K562 (cell line): ENCODE data around the gene PEDS1. TPM values are rescaled to one million over a fixed set of nuclear protein-coding genes. Genes with fewer than 3 reads are reported as not detected.

Source experiments
- ADNP ChIP-seq: fragments of 200-800 bp; sonication (Bioruptor generic); IDR thresholded peaks from 2 replicates; pipeline ENCODE4 v1.6.1; 2016; ENCODE audit warnings: missing genetic modification characterization, missing compliant biosample characterization
- BCOR ChIP-seq: fragments of 450-650 bp; IDR thresholded peaks from 2 replicates; pipeline ENCODE4 v1.6.1; 2016
- CBX3 ChIP-seq, 2 experiments: IDR thresholded peaks; 1 replicate in 1 of 2; 2 replicates in 1 of 2; pipeline ENCODE4 v1.6.1; 2012; ENCODE audit warnings: inconsistent platforms in 2 of 2, low read length in 2 of 2, borderline replicate concordance in 1 of 2, control low read depth in 1 of 2
- CHD1 ChIP-seq: fragments of 200-600 bp; sonication (generic); IDR thresholded peaks from one replicate; pipeline ENCODE4 v1.6.1; 2012; ENCODE audit warnings: mild to moderate bottlenecking, moderate library complexity, low read length, inconsistent platforms
- ETV5 ChIP-seq: sonication (generic); formaldehyde crosslinking; IDR thresholded peaks from 2 replicates; pipeline ENCODE4 v1.4.0; 2020; ENCODE audit warnings: low read depth, mild to moderate bottlenecking, missing genetic modification reagents
- GABPB2 ChIP-seq: fragments of 250-450 bp; sonication (Bioruptor Pico); conservative IDR thresholded peaks from 2 replicates; pipeline ENCODE4 v1.5.1; 2021; ENCODE audit warnings: mild to moderate bottlenecking
- LEF1 ChIP-seq: fragments of 450-650 bp; IDR thresholded peaks from 2 replicates; pipeline ENCODE4 v1.6.1; 2016; ENCODE audit warnings: mild to moderate bottlenecking
- PHF20 ChIP-seq: fragments of 450-650 bp; IDR thresholded peaks from 2 replicates; pipeline ENCODE4 v1.6.1; 2018; ENCODE audit not compliant: partially characterized antibody
- POLR3A ChIP-seq: IDR thresholded peaks from 2 replicates; pipeline ENCODE4 v1.6.1; 2011; ENCODE audit warnings: borderline replicate concordance, mild to moderate bottlenecking, moderate library complexity; ENCODE audit not compliant: insufficient read length, insufficient read depth; ENCODE audit errors: extremely low read depth
- RCOR1 ChIP-seq, 2 experiments: IDR thresholded peaks; 2 replicates each; pipeline ENCODE4 v1.6.1; 2012; ENCODE audit warnings: low read depth in 2 of 2, low read length in 2 of 2, borderline replicate concordance in 1 of 2, improper control_type of control experiment in 1 of 2
- SMARCA5 ChIP-seq: fragments of 450-650 bp; IDR thresholded peaks from 2 replicates; pipeline ENCODE4 v1.6.1; 2016
- TOE1 ChIP-seq, 2 experiments: fragments of 450-650 bp in 1 of 2; sonication (generic) in 1 of 2; formaldehyde crosslinking in 1 of 2; IDR thresholded peaks; 2 replicates each; pipeline versions ENCODE4 v1.7.1 to v1.8.0; 2016 to 2022; ENCODE audit warnings: borderline replicate concordance in 2 of 2, mild to moderate bottlenecking in 2 of 2, antibody characterized with exemption in 1 of 2, inconsistent platforms in 1 of 2, low read depth in 1 of 2, missing genetic modification reagents in 1 of 2, moderate library complexity in 1 of 2
- ZFP36 ChIP-seq: fragments of 150-350 bp; IDR thresholded peaks from 2 replicates; pipeline ENCODE4 v1.6.1; 2018; ENCODE audit warnings: low read length, low read depth; ENCODE audit not compliant: partially characterized antibody
- ZNF121 ChIP-seq: sonication (generic); formaldehyde crosslinking; conservative IDR thresholded peaks from 2 replicates; pipeline ENCODE4 v1.8.0; 2022; ENCODE audit warnings: missing genetic modification reagents
- polyA plus RNA-seq, 8 experiments: library from polyadenylated mRNA; depleted of rRNA in 4 of 8; stranded (reverse) in 5 of 8; unstranded in 3 of 8; fragments of >200 nt; fragmentation: Nextera tagmentation in 2 of 8; fragmentation: Illumina TruSeq in 1 of 8; extraction: Ambion mirVana in 2 of 8; extraction: Trizol in 1 of 8; gene quantifications; 2 replicates each; pipeline versions ENCODE4 v1.2.1 to v1.2.3, GENCODE V29; 2011 to 2014; ENCODE audit warnings: inconsistent platforms in 1 of 8, missing spikeins in 1 of 8
- total RNA-seq, 7 experiments: library from RNA; depleted of rRNA in 6 of 7; stranded (reverse); fragments of >200 nt in 6 of 7; fragmentation: Illumina TruSeq in 2 of 7; extraction: Trizol in 2 of 7; gene quantifications; 2 replicates each; pipeline versions ENCODE4 v1.2.1 to v1.2.3, GENCODE V29; 2011 to 2021; ENCODE audit warnings: low replicate concordance in 1 of 7
- TF ChIP-seq, protein P1 (sequence below): IDR thresholded peaks from 2 replicates; pipeline ENCODE4 v1.6.1; 2014; ENCODE audit warnings: antibody characterized with exemption
- TF ChIP-seq, protein P2 (sequence below): fragments of 450-650 bp; formaldehyde crosslinking; IDR thresholded peaks from 2 replicates; pipeline ENCODE4 v1.4.0; 2022; ENCODE audit warnings: missing genetic modification characterization
- TF ChIP-seq, protein P3 (sequence below): sonication (generic); formaldehyde crosslinking; IDR thresholded peaks from 2 replicates; pipeline ENCODE4 v1.8.1; 2023; ENCODE audit warnings: missing genetic modification reagents, mild to moderate bottlenecking, borderline replicate concordance

The PEDS1 gene
- total and polyA plus RNA-seq, 9 of the 15 experiments (the other 6 are each of a cell fraction or from before 2014, with no cell fraction given), result 2.9 to 38.5 (median 24.2) TPM

DNA sequence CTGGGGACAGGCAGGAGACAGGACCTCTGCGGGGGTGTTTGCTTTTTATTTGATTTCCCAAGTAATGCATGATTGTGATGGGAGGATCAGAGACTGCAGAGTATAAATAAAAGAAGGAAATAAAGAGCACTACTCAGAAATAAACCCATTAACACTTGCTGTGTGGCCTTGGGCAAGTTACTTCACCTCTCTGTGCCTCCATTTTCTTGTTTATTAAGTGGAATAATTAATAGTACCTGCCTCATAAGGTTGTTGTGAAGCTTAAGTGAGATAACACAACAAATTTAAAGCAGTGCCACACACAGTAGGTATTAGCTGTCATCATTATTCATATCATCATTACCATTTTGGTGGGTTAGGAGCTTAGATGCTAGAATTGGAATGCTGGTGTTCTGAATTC, 45.2 kb upstream of the PEDS1 start (continued):
- no peak for TF ChIP-seq TOE1 (IDR thresholded peaks at IDR 0.05; ENCODE audit: borderline replicate concordance)
- no peak for TF ChIP-seq TOE1 (CRISPR knock-in tag; IDR thresholded peaks at IDR 0.05; ENCODE audit: borderline replicate concordance, low read depth)
- TF ChIP-seq, protein P1, sequence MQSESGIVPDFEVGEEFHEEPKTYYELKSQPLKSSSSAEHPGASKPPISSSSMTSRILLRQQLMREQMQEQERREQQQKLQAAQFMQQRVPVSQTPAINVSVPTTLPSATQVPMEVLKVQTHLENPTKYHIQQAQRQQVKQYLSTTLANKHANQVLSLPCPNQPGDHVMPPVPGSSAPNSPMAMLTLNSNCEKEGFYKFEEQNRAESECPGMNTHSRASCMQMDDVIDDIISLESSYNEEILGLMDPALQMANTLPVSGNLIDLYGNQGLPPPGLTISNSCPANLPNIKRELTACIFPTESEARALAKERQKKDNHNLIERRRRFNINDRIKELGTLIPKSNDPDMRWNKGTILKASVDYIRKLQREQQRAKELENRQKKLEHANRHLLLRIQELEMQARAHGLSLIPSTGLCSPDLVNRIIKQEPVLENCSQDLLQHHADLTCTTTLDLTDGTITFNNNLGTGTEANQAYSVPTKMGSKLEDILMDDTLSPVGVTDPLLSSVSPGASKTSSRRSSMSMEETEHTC, result no peak
- TF ChIP-seq, protein P2, sequence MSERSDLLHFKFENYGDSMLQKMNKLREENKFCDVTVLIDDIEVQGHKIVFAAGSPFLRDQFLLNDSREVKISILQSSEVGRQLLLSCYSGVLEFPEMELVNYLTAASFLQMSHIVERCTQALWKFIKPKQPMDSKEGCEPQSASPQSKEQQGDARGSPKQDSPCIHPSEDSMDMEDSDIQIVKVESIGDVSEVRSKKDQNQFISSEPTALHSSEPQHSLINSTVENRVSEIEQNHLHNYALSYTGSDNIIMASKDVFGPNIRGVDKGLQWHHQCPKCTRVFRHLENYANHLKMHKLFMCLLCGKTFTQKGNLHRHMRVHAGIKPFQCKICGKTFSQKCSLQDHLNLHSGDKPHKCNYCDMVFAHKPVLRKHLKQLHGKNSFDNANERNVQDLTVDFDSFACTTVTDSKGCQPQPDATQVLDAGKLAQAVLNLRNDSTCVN (CRISPR knock-in tag), result no peak
- TF ChIP-seq CBX3 (IDR thresholded peaks at IDR 0.05; ENCODE audit: borderline replicate concordance in 1 of 2, low read length in 2 of 2), result peak in 1 of 2 experiments; percentile 57; a peak in 1 of 3 replicates
- peak; percentile 78 for TF ChIP-seq ADNP (tag)
- TF ChIP-seq CHD1, result no peak
- TF ChIP-seq POLR3A, result no peak
- no peak for TF ChIP-seq GABPB2 (CRISPR knock-in tag)
- peak in 1 of 2 experiments; percentile 51; a peak in 1 of 4 replicates for TF ChIP-seq RCOR1 (IDR thresholded peaks at IDR 0.05; ENCODE audit: borderline replicate concordance in 1 of 2, low read depth in 2 of 2, low read length in 2 of 2)
- peak; percentile 48 for TF ChIP-seq PHF20
- TF ChIP-seq LEF1, result no peak
- TF ChIP-seq, protein P3, sequence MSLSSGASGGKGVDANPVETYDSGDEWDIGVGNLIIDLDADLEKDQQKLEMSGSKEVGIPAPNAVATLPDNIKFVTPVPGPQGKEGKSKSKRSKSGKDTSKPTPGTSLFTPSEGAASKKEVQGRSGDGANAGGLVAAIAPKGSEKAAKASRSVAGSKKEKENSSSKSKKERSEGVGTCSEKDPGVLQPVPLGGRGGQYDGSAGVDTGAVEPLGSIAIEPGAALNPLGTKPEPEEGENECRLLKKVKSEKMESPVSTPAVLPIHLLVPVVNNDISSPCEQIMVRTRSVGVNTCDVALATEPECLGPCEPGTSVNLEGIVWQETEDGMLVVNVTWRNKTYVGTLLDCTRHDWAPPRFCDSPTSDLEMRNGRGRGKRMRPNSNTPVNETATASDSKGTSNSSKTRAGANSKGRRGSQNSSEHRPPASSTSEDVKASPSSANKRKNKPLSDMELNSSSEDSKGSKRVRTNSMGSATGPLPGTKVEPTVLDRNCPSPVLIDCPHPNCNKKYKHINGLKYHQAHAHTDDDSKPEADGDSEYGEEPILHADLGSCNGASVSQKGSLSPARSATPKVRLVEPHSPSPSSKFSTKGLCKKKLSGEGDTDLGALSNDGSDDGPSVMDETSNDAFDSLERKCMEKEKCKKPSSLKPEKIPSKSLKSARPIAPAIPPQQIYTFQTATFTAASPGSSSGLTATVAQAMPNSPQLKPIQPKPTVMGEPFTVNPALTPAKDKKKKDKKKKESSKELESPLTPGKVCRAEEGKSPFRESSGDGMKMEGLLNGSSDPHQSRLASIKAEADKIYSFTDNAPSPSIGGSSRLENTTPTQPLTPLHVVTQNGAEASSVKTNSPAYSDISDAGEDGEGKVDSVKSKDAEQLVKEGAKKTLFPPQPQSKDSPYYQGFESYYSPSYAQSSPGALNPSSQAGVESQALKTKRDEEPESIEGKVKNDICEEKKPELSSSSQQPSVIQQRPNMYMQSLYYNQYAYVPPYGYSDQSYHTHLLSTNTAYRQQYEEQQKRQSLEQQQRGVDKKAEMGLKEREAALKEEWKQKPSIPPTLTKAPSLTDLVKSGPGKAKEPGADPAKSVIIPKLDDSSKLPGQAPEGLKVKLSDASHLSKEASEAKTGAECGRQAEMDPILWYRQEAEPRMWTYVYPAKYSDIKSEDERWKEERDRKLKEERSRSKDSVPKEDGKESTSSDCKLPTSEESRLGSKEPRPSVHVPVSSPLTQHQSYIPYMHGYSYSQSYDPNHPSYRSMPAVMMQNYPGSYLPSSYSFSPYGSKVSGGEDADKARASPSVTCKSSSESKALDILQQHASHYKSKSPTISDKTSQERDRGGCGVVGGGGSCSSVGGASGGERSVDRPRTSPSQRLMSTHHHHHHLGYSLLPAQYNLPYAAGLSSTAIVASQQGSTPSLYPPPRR (CRISPR knock-in tag), result no peak
- TF ChIP-seq SMARCA5, result peak; percentile 33; the same call in 1 of the 2 replicates
- TF ChIP-seq BCOR, result peak; percentile 95
- TF ChIP-seq ZFP36, result peak; percentile 79
- TF ChIP-seq ETV5 (CRISPR knock-in tag), result no peak
- no peak for TF ChIP-seq ZNF121 (CRISPR knock-in tag)
